ENCODE measurements around the gene ZBTB6.
A peak's percentile ranks its signal among the peaks of the same experiment; 100 is the strongest.
"Not testable (repeated sequence)": the region's sequence is repeated elsewhere in the genome, so short reads cannot be mapped to it uniquely, and the experiment has no call there.

Gene ZBTB6

GRCh38 chr9:122929796-122930354 is 16.8 kb upstream of the ZBTB6 start:
- no peak for DNase-seq (ENCODE audit: low read depth in 2 of 3, low spot score in 1 of 3)

GRCh38 chr9:122923947-122924346 is 10.8 kb upstream of the ZBTB6 start:
- DNase-seq (ENCODE audit: low read depth in 2 of 3, low spot score in 1 of 3) = no peak

- DNase-seq (ENCODE audit: low read depth in 2 of 3, low spot score in 1 of 3) = no peak
These were observed 9.6 kb upstream of the ZBTB6 start for GRCh38 chr9:122922713-122923112.

DNA sequence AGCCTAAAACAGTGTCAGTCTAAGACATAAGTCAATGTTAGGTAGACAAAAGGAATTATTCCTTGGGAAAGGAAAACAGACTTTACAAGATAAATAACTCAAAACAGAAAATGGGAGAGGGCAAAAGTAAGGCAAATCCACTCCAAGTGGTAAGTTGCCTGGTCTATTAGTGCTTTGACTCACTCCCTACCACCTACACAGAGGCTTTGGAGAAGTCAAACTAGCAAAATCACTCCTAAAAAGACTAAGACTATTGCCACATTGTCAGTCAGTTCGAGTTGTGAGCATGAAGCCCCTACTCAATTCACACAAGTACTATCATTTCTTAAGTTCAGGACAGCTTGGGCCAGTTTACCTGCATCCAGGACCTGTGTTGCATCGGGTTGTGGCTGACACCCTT is 5.2 kb upstream of the ZBTB6 start:
- DNase-seq (ENCODE audit: low read depth in 2 of 3, low spot score in 1 of 3) = no peak

GRCh38 chr9:122912671-122912963 is 506 bp downstream of the ZBTB6 start:
- DNase-seq (ENCODE audit: low read depth in 2 of 3, low spot score in 1 of 3) = no peak

DNA sequence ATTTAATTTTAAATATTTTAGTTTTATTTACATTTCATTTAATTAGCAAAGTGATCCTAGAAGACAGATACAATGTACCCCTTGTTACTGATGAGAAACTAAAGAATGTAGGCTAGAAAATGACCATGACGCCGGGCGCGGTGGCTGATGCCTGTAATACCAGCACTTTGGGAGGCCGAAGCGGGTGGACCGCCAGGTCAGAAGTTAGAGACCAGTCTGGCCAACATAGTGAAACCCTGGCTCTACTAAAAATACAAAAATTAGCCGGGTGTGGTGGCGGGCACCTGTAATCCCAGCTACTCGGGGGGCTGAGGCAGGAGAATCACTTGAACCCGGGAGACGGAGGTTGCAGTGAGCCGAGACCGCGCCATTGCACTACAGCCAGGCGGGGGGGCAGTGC is 7.0 kb downstream of the ZBTB6 start:
- not testable (repeated sequence) for DNase-seq (ENCODE audit: low read depth in 2 of 3, low spot score in 1 of 3)

DNA sequence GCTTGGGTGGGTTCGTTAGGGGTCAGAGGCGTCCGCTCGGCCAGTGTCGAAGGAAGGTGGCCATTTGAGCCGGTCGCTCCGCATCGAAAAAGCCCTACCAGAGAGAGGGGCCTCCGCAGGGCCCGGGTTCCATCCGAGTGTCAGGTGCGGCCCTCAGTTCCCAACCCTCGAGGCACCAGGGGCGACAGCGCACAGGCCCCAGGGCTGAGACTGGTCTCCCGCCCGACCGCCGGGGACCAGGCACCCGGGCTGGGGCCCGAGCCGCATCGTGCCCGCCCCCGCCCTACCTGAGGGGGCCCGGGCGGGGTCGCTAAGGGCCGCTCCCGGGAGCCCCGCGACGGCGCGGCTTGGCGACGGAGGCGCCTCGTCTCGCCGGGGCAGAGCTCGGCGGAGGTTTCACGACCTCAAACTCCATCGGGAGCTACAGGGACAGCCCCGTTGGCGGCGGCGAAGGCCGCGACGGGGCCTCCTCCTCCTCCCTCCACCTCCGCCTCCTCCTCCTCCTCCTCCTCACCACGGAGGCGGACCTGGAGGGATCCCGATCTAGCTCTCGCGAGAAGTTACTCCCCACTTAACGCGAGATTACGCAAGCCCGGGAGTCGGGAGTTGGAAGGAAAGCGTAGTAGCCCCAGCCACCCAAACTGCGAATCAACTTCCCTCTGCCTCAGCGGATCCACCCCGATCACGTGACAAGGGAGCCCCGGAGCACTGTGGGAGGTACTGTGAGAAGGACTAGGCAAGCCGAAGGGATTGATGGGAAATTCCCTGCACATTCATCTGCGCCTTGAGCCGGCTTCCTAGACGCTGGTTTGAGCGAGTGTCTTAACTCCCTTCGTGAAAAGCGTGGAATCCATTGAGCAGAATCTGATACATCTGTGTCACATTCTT is 8.1 kb downstream of the ZBTB6 start, which contains the start of gene RC3H2:
Gene RC3H2 (minus strand): TSS at position 537 of the 888 bp plus-strand sequence. CDS start 7,850 bp downstream, outside the sequence.
- peak; percentile 92 to 97 (median 93) for DNase-seq (ENCODE audit: low read depth in 2 of 3, low spot score in 1 of 3)

- DNase-seq (ENCODE audit: low read depth in 2 of 3, low spot score in 1 of 3) = peak in 2 of 3 donors; percentile 8 to 16
These were observed 8.7 kb downstream of the ZBTB6 start for GRCh38 chr9:122904466-122904822.

DNA sequence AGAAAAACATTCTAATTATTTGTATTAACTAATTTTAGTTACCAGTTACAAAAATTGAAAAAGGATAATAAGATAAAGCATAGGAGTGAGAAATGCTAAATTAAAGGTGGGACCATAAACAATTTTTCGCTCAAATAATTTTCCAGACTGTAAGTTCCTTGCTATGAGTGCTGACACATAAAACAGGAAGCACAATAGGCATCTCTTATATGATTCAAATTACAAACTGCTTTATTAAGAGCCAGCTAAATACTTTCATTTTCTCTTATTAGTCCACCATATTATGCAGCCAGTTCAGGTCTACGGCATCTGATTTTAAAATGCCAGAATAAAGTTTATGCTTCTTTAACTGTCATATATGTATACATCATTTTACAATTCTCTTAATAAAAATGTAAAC is 12.3 kb downstream of the ZBTB6 start:
- no peak for DNase-seq (ENCODE audit: low read depth in 2 of 3, low spot score in 1 of 3)

- DNase-seq (ENCODE audit: low read depth in 2 of 3, low spot score in 1 of 3) = no peak
These were observed 15.2 kb downstream of the ZBTB6 start for GRCh38 chr9:122897969-122898368.

GRCh38 chr9:122888480-122888879 is 24.6 kb downstream of the ZBTB6 start:
- DNase-seq (ENCODE audit: low read depth in 2 of 3, low spot score in 1 of 3) = no peak

DNA sequence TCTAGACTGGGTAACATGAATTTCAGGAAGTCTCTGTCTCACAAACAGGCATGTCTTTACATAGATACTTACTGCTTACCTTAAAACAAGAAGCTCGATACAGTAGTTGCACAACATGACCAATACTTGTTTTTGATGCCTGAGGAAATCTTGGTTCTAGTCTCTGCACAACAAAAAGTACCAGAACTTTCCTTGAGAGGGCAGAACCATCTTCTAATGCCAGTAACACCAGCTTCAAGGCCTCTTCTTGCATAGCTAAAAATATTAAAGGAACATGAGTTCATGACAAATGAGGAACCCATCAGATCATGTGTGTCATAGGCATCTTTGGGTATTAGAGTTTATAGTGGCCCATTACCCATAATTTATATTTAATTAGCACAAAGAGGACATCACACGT is 30.0 kb downstream of the ZBTB6 start:
- no peak for DNase-seq (ENCODE audit: low read depth in 2 of 3, low spot score in 1 of 3)

DNA sequence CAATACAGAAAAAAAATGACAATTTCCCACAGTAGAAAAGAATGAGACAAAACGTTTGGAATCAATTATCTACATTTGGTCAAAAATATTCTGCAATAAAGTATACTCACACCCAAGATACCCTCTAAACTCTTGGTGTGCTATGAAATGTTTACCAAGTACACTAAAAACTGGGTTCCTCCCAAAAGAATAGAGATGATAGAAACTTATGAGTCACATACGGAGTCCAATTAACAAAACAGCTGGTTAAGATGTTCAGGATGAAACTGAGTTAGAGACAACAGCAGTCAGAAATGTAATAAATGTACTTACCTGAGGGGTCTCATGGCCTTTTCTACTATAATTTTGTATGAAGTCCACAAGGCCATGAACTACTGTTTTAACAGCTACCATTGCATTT is 33.7 kb downstream of the ZBTB6 start:
- no peak for DNase-seq (ENCODE audit: low read depth in 2 of 3, low spot score in 1 of 3)

- no peak for DNase-seq (ENCODE audit: low read depth in 2 of 3, low spot score in 1 of 3)
These were observed 37.6 kb downstream of the ZBTB6 start for GRCh38 chr9:122875523-122875922.

DNA sequence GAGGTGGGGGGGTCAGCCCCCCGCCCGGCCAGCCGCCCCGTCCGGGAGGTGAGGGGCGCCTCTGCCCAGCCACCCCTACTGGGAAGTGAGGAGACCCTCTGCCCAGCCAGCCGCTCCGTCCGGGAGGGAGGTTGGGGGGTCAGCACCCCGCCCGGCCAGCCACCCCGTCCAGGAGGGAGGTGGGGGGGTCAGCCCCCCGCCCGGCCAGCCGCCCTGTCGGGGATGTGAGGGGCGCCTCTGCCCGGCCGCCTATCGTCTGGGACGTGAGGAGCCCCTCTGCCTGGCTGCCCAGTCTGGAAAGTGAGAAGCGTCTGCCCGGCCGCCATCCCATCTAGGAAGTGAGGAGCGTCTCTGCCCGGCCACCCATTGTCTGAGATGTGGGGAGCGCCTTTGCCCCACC is 45.8 kb downstream of the ZBTB6 start:
- DNase-seq (ENCODE audit: low read depth in 2 of 3, low spot score in 1 of 3) = not testable (repeated sequence)

- DNase-seq (ENCODE audit: low read depth in 2 of 3, low spot score in 1 of 3) = no peak
These were observed 47.0 kb downstream of the ZBTB6 start for GRCh38 chr9:122866079-122866478.

DNA sequence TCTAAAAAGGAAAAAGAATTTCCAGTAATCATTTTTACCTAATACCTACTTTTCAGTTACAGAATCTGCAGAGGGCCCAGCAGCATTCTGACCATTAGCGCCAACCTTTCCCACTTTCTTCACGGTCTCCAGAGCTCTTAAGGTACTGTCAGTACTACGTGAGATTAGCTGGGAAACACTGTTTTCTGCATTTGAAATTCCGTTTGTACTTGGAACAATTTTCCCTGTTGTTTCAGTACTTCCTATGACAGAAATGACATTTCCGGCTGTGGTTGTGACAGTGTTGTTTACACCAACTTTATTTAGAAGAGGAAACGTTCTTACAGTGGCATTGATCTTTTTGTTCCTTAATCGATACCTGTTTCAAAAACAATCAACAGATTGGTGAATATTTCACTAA is 47.8 kb downstream of the ZBTB6 start:
- DNase-seq (ENCODE audit: low read depth in 2 of 3, low spot score in 1 of 3) = no peak

- DNase-seq (ENCODE audit: low read depth in 2 of 3, low spot score in 1 of 3) = no peak
These were observed 49.7 kb downstream of the ZBTB6 start for GRCh38 chr9:122863407-122863806.

- no peak for DNase-seq (ENCODE audit: low read depth in 2 of 3, low spot score in 1 of 3)
These were observed 52.6 kb downstream of the ZBTB6 start for GRCh38 chr9:122860319-122861142.

All from stimulated activated CD4-positive, alpha-beta T cell treated with anti-CD3 and anti-CD28 coated beads, Interleukin-12 subunit alpha, Interleukin-12 subunit beta, amount 100 ng/mL, for 48 hours (primary cell).